ENCODE results near the gene MBP. TPM values are rescaled to one million over a fixed set of nuclear protein-coding genes. Genes with fewer than 3 reads are reported as not detected.

The MBP gene
- total RNA-seq, 2 donors from 2014 or later = 43.0 to 65.8 TPM

GRCh38 chr18:77099485-77100370, 32.9 kb downstream of the MBP start:
- H3K9ac ChIP-seq (ENCODE audit: low read depth in 2 of 2, low read length in 2 of 2) = peak overlapping the region in 1 of 2 donors; percentile 9
- H3K4me3 ChIP-seq = no peak overlapping the region
- H3K36me3 ChIP-seq = no peaks in the 10 kb centered on the region
- H3K4me1 ChIP-seq = no peaks in the 10 kb centered on the region
- no peak for DNase-seq
- no peaks in the 10 kb centered on the region for H3K27me3 ChIP-seq
- intact Hi-C loops (cut with DNase I) = no loop called here
- no peak overlapping the region for H3K27ac ChIP-seq
- no peak for TF ChIP-seq CTCF (IDR thresholded peaks at IDR 0.05)
- H3K9me3 ChIP-seq = no peaks in the 10 kb centered on the region

- intact Hi-C loops (cut with DNase I) = no loop called here
- DNase-seq = no peak
- Histone ChIP-seq H3K9ac (ENCODE audit: low read depth in 2 of 2, low read length in 2 of 2) (no peak overlapping the region), H3K27me3 (no peaks in the 10 kb centered on the region), H3K9me3 (no peaks in the 10 kb centered on the region), H3K27ac (no peak overlapping the region), H3K4me1 (no peaks in the 10 kb centered on the region), H3K4me3 (no peak overlapping the region), H3K36me3 (no peaks in the 10 kb centered on the region)
- no peak for TF ChIP-seq CTCF (IDR thresholded peaks at IDR 0.05)
Observed at GRCh38 chr18:77098538-77099174, 33.9 kb downstream of the MBP start.

DNA sequence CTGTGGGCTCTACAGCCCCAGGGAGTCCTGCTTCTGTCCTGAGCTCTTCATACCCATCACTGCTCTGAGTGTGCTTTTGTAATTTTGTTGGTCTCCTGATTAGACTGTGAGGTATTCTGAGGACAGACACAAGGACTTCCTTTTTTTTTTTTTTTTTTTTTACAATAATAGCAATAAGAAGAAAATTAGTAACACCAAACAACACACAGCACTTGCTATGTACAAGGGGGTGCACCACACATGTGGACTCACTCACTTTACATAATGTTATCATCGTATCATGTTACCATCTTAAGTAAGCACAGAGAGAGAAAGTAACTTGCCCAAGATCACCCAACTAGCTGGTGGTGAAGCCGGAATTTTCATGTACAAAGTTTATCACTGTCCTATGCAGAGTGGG, 34.6 kb downstream of the MBP start:
- Histone ChIP-seq H3K9me3 (no peaks in the 10 kb centered on the region), H3K27me3 (no peaks in the 10 kb centered on the region), H3K9ac (ENCODE audit: low read depth in 2 of 2, low read length in 2 of 2) (no peak overlapping the region), H3K36me3 (no peaks in the 10 kb centered on the region), H3K27ac (no peak overlapping the region), H3K4me3 (no peak overlapping the region), H3K4me1 (no peaks in the 10 kb centered on the region)
- TF ChIP-seq CTCF (IDR thresholded peaks at IDR 0.05) = no peak
- DNase-seq = no peak
- intact Hi-C loops (cut with DNase I) = no loop called here

DNA sequence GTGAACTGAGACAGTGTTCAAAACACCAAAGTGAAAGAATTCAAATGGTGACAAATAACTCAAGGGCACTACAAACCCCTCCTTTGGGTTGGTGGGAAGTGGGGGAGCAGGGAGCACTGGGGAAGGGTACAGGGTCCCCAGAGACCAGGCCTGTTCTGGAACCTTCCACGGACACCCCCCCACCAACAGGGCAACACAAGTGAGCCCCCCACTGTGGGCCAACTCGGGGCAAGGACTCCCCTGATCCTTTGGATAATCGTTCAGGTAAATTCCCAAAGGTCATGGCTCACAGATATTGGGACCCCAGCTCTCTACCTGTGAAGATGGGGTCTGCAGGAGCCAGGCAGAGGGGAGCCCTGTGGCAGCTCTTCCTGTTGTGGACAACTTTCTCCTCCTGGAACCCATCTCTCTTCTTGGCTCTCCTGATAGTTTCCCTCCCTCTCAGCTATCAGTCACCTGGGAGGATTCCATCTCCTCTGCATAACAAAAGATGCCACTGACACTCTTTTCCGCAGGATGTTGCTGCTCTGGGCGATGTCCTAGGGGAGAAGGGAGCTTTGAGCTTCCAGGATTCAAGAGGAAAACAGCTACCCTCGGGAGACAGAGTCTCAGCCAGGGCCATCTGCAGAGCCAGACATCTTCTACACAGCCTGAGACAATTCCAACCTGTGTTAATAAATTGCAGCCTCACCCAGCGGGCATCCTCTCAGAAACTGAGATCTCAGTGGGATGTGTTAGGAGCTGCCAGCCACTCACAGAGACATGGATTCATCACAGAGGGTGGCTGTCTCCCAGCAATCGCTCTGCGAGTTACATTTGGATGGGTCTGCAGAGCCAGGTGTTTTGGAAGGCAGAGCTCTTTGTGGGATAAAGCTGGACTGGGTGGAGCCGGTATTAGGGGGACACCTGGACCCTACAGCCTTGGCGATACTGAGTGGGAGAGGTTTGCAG, 35.4 kb downstream of the MBP start:
- Histone ChIP-seq H3K4me1 (no peaks in the 10 kb centered on the region), H3K9me3 (no peaks in the 10 kb centered on the region), H3K9ac (ENCODE audit: low read depth in 2 of 2, low read length in 2 of 2) (no peak overlapping the region), H3K36me3 (no peaks in the 10 kb centered on the region), H3K4me3 (no peak overlapping the region), H3K27ac (no peak overlapping the region), H3K27me3 (no peaks in the 10 kb centered on the region)
- no peak for TF ChIP-seq CTCF (IDR thresholded peaks at IDR 0.05)
- no peak for DNase-seq
- intact Hi-C loops (cut with DNase I) = no loop called here
